ENCODE measurements around the gene ULK4.

ULK4 gene

DNA sequence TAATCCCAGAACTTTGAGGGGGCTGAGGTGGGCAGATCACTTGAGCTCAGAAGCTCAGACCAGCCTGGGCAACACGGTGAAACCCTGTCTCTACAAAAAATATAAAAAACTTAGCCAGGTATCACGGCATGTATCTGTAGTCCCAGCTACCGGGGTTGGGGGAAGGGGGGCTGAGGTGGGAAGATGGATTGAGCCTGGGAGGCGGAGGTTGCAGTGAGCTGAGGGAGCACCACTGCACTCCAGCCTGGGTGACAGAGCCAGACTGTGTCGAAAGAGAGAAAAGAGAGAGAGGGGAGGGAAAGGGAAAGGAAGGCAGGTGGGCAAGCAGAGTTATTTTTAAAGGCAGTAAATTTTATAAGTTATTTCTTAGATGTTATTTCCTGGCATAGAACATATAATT lies 368.1 kb downstream of the ULK4 start:
- no peak overlapping the region for H3K4me3 ChIP-seq (replicated peaks; ENCODE audit: low read depth, low read length)
- TF ChIP-seq, protein P1, sequence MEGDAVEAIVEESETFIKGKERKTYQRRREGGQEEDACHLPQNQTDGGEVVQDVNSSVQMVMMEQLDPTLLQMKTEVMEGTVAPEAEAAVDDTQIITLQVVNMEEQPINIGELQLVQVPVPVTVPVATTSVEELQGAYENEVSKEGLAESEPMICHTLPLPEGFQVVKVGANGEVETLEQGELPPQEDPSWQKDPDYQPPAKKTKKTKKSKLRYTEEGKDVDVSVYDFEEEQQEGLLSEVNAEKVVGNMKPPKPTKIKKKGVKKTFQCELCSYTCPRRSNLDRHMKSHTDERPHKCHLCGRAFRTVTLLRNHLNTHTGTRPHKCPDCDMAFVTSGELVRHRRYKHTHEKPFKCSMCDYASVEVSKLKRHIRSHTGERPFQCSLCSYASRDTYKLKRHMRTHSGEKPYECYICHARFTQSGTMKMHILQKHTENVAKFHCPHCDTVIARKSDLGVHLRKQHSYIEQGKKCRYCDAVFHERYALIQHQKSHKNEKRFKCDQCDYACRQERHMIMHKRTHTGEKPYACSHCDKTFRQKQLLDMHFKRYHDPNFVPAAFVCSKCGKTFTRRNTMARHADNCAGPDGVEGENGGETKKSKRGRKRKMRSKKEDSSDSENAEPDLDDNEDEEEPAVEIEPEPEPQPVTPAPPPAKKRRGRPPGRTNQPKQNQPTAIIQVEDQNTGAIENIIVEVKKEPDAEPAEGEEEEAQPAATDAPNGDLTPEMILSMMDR (IDR thresholded peaks at IDR 0.05; ENCODE audit: low read length, missing control alignments), result no peak
- DNase-seq (ENCODE audit: low read depth), result no peak

DNA sequence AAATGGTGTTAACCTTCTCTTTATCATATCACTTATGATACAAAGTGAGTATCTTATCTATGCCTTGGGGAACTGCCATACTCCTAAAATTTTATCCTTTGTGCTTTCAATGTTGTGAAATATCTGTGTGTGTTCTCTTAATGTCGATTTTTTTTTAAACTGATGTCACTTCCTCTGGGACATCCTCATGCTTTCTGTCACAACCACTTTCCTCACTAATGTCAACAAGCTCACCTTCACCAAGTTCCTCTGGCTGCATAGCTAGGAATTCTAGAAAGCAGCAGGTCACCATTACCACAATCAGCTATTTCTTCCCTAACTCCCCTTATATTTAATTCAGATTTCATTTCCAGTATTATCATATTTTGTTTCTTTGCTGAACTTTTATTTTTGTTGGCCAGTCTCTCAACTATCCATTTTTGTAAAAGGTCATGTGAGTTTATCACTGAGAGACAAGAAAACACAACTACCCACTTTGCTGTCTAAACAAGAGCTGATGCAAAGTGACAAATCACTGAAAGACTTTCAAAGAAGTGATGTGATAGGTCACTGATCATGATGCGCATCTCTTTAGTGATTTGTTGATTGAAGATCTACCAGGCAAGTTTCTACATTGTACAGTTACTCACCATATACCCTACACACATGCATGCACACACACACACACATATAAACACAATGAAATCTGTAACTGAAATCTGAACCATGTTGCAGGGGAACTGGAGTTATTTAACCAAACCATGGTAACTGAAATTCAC lies 369.0 kb downstream of the ULK4 start:
- TF ChIP-seq, protein P1 (IDR thresholded peaks at IDR 0.05; ENCODE audit: low read length, missing control alignments), result no peak
- DNase-seq (ENCODE audit: low read depth), result no peak
- no peak overlapping the region for H3K4me3 ChIP-seq (replicated peaks; ENCODE audit: low read depth, low read length)

DNA sequence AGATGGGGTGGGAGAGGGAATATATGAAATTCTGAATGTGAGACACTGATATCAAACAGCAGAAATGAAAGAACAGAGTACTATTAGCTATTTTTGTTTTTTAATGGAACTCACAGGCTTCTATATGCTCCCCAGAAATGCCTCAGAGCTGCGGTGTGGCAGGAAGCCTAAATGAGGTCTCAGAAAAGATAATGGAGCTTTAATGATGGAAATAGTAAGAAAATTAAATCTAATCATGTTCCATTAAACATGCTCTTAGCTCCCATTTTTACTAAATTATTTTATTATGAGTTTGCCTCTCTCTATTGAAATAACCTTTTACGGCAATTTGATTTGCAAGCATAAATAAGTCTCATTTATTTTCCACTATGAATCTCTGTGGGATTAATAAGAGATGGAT lies 378.9 kb downstream of the ULK4 start:
- no peak overlapping the region for H3K4me3 ChIP-seq (replicated peaks; ENCODE audit: low read depth, low read length)
- TF ChIP-seq, protein P1 (IDR thresholded peaks at IDR 0.05; ENCODE audit: low read length, missing control alignments), result no peak
- no peak for DNase-seq (ENCODE audit: low read depth)

DNA sequence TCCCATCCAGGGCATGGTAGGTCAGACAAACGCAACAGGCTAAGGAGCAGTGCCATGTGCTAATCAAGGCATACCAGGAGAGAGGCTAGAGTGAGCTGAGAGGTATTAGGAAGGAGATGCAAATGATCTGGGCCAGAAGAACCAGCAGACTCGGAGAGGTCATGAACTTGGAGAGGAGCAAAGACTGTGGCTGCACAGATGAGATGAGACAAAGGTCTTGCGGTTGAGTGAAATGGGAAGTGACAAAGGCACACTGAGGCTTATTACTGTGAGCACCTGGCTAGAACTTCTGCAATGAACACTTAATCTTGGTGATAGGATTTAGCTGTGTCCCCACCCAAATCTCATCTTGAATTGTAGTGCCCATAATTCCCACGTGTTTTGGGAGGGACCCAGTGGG lies 380.2 kb downstream of the ULK4 start:
- no peak for DNase-seq (ENCODE audit: low read depth)
- TF ChIP-seq, protein P1 (IDR thresholded peaks at IDR 0.05; ENCODE audit: low read length, missing control alignments), result no peak
- no peak overlapping the region for H3K4me3 ChIP-seq (replicated peaks; ENCODE audit: low read depth, low read length)

DNA sequence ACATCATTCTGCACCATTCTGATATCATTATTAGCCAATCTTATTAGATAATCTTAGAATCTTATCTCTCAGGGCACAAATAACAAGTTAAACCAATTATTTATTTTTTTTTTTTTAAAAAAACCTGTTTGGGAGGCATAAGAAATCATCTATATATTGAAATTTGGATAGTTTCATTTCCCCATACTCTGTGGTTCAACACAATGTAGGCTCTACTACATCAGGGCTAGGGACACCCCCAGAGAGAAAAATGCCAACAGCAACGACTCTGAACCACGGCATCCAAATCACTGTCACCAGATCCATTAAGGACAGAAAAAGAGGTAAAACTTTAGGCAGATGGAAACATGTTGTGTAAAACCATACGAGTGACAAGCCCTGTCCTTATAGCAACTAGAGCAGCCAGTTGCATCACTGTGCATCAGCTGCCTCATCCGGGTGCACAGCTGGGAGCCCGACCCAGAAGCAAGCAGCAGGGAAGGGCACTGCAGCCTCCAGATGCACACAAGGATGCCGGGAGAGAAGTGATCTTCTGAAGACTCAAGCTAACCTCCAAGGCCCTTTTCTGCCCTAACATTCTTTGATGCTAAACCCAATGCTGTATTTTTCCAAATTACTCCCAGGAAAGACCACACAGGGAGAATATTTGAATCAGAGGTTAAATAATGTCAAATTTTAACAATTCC lies 381.5 kb downstream of the ULK4 start:
- TF ChIP-seq, protein P1 (IDR thresholded peaks at IDR 0.05; ENCODE audit: low read length, missing control alignments), result no peak
- no peak overlapping the region for H3K4me3 ChIP-seq (replicated peaks; ENCODE audit: low read depth, low read length)
- DNase-seq (ENCODE audit: low read depth), result no peak

DNA sequence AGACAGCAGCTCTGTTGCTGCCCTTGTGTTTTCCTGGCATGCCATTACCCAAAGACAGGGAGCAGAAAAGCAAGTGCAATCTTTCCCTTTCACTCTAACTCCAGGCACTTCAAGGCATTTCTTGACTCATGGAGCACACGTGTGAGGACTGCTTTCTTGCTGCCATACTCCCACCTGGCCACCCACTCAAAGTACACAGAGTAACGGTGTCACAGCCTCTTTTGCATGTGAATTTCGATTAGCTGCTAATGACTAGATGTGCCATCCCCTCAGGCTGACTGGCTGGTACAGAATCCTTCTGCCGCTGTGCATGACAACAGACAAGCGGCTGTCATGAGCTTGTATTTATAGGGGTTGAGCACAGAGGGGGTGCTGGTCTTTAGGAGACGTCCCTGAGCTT lies 382.0 kb downstream of the ULK4 start:
- TF ChIP-seq, protein P1 (IDR thresholded peaks at IDR 0.05; ENCODE audit: low read length, missing control alignments), result no peak
- DNase-seq (ENCODE audit: low read depth), result no peak
- no peak overlapping the region for H3K4me3 ChIP-seq (replicated peaks; ENCODE audit: low read depth, low read length)
